HPDE6-E6E7 (cell line): ENCODE data around the gene KRTAP19-7.

Source experiments
- DNase-seq: peaks from one replicate; pipeline ENCODE4 v3.0.0; 2011; ENCODE audit warnings: missing footprints; ENCODE audit errors: extremely low spot score

Gene KRTAP19-7, protein sequence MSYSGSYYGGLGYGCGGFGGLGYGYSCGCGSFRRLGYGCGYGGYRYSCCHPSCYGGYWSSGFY

GRCh38 chr21:30561264-30561895 is at the start of gene KRTAP19-7:
Gene KRTAP19-7 (minus strand): TSS chr21:30561314. CDS start chr21:30561289, 25 bp downstream.
- DNase-seq = no peak

GRCh38 chr21:30605968-30606367 is 44.9 kb upstream of the KRTAP19-7 start:
- no peak for DNase-seq

GRCh38 chr21:30600787-30601186 is 39.7 kb upstream of the KRTAP19-7 start, which contains the start of gene KRTAP22-1:
Gene KRTAP22-1 (plus strand): TSS chr21:30601087.
- no peak for DNase-seq

DNA sequence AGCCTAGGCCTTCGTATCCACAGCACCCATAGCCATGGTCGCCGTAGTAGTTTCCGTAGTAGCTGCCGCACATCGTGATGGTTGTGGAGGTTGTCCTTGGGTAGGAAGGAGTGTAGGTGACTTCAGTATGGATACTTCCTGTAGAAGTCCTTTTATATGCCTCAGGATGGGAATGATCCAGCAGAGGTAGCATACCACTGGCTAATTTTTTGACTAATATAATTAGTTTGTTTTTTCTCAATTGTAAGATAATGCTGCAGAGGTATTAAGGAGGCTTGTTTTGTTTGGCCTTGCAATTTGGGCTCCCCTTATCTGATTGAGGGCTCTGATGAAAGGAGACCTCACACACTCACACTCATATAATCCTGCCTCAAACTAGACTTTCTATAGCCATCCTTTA is 37.7 kb upstream of the KRTAP19-7 start, which contains the start of gene KRTAP6-2:
KRTAP6-2 (minus strand) TSS at position 101 of the 400 bp plus-strand sequence; CDS start at position 73, 28 bp downstream.
- DNase-seq = no peak

DNA sequence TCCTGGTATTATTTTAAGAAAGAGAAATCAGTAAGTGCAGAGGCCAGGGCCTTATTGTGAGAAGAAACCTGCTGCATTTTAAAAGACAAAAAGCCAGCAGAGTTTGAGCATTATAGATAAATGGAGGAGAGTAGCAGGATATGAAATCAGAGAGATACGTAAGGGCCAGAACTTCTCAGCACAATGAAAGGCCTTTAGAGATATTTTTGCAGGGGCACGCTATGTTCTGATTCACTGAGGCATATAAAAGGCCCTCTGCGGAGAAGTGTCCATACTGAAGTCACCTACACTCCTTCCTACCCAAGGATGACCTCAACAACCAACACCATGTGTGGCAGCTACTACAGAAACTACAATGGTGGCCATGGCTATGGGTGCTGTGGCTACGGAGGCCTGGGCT is 31.0 kb upstream of the KRTAP19-7 start, which contains the start of gene KRTAP6-3:
KRTAP6-3 (plus strand) TSS at position 301 of the 400 bp plus-strand sequence; CDS start at position 307, 6 bp downstream.
- DNase-seq = no peak

- no peak for DNase-seq
These were observed 29.2 kb upstream of the KRTAP19-7 start, which contains the start of gene KRTAP22-2 for GRCh38 chr21:30590297-30590696. Gene KRTAP22-2 (minus strand): TSS chr21:30590397.

- DNase-seq = no peak
These were observed 21.8 kb upstream of the KRTAP19-7 start for GRCh38 chr21:30582870-30583269.

- DNase-seq = no peak
These were observed 19.0 kb upstream of the KRTAP19-7 start for GRCh38 chr21:30580132-30580531.

DNA sequence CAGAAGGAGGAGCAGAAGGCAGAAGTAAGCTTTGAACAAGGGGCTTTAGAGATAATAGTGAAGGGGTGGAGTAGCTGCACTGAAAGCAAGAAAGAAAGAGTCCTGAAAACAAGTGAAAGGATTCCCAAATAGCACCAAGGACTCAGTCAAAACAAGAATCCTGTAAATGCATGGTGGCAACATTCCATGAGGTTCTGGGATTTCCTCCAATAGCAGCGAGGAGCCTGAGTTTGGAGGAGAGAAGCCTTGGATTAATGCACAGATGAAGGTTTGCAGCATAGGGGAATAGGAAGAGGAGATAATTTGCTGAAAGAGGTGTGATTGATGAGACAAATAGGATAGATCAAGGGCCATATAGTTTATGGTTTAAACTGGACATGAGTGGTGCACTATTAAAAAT is 18.2 kb upstream of the KRTAP19-7 start:
- DNase-seq = no peak

GRCh38 chr21:30577766-30578165 is 16.7 kb upstream of the KRTAP19-7 start:
- DNase-seq = no peak

GRCh38 chr21:30567617-30568016 is 6.5 kb upstream of the KRTAP19-7 start:
- no peak for DNase-seq

DNA sequence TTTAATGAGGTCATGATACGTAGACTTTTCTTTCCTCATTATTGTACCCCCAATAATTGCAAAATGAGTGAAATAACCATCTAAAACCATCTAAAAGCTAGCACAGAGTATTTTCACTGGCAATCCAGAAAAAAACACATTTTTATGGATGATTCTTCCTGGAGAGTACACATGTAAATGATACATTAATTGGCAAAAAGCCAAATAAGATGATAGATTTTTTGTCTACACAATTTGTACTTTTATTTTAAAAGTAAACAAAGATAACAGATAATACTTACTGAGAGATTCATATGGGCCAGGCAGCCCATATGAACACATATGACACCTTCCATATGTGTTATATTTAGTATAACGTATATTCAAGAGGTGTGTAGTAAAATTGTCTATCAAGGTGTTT is 2.5 kb upstream of the KRTAP19-7 start:
- no peak for DNase-seq

- DNase-seq = no peak
These were observed 2.0 kb upstream of the KRTAP19-7 start for GRCh38 chr21:30563072-30563471.

GRCh38 chr21:30561957-30562356 is 843 bp upstream of the KRTAP19-7 start:
- DNase-seq = no peak

- no peak for DNase-seq
These were observed 6.0 kb downstream of the KRTAP19-7 start for GRCh38 chr21:30555095-30555494.

DNA sequence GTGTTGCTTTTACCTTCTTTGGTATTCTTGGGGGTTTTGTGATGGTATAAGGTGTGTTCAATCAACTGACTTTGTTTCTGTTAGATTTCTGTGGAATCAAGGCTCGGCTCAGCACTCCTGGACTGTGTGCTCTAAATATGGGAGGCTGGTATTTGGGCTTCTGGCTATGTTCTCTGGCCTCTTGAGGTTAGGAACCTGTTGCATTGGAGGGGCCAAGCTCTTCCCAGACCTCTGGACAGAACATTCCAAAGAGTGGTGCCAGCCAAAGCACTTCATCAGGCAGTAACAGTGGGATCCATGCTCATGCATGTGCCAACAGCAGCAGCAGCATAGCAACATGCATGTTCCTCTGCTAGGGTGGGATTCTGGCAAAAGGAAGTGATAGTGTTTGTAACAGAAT is 8.3 kb downstream of the KRTAP19-7 start:
- no peak for DNase-seq

GRCh38 chr21:30541764-30542163 is 19.4 kb downstream of the KRTAP19-7 start, which contains the start of gene KRTAP19-6:
Gene KRTAP19-6 (minus strand): TSS chr21:30541864. CDS start chr21:30541833, 31 bp downstream.
- DNase-seq = no peak

DNA sequence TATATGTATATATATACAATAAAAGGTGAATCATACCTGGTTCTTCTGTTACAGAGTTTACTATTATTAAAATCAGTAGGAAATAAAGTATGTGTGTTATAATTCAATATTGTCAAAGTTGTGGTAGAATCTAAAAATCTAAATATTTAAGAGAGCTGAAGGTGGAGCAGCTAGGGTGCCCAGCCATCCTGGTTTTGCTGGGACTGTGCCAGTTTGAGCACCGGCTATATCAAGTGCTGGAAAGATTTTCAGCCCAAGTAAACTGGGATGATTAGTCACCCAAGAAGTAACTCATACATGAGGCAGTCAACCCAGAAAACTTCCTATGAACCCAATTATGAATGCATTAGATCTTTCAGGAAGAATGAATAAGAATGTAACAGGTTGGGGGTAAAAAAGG is 42.2 kb downstream of the KRTAP19-7 start:
- no peak for DNase-seq

DNA sequence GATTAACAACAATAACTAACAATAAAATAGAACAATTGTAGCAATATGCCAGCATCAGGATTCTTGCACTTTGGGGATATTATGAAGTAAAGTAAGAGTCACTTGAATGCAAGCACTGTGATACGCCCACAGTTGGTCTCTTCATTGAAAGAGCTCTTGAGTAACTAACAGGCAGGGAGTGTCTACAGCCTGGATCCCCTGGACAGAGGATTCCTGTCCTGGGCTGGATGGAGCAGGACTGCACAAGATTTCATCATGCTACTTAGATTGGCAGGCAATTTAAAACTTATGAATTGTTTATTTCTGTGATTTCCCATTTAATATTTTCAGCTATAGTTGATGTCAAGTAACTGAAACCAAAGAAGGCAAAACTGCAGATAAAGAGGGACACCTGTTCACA is 45.4 kb downstream of the KRTAP19-7 start:
- DNase-seq = no peak
